Neural progenitor cell (in vitro differentiated cells): ENCODE measurements around the gene CLCN2. TPM values are rescaled to one million over a fixed set of nuclear protein-coding genes. Genes with fewer than 3 reads are reported as not detected.

Source experiments
- DNase-seq: peaks from one replicate; pipeline ENCODE4 v3.0.0-alpha.2; 2016; ENCODE audit warnings: low spot score
- H2AFZ ChIP-seq: fragments of 200-600 bp; sonication (generic); replicated peaks from 2 replicates; pipeline ENCODE4 v1.6.1; 2016; ENCODE audit warnings: antibody characterized with exemption
- H3F3A ChIP-seq: fragments of 200-600 bp; sonication (generic); 2 replicates; pipeline ENCODE4 v1.6.1; 2016; ENCODE audit warnings: antibody characterized with exemption, low read depth
- H3K27ac ChIP-seq: fragments of 200-600 bp; sonication (generic); 2 replicates; pipeline ENCODE4 v1.5.1; 2016; ENCODE audit warnings: mild to moderate bottlenecking
- H3K27me3 ChIP-seq: fragments of 200-600 bp; sonication (generic); 2 replicates; pipeline ENCODE4 v1.6.1; 2016; ENCODE audit warnings: mild to moderate bottlenecking, moderate library complexity
- H3K36me3 ChIP-seq: fragments of 200-600 bp; sonication (generic); 2 replicates; pipeline ENCODE4 v1.5.1; 2016
- H3K4me1 ChIP-seq: fragments of 200-600 bp; sonication (generic); 2 replicates; pipeline ENCODE4 v1.6.1; 2016; ENCODE audit warnings: mixed run types
- H3K4me2 ChIP-seq: fragments of 200-600 bp; sonication (generic); 2 replicates; pipeline ENCODE4 v1.6.1; 2016
- H3K4me3 ChIP-seq: fragments of 200-600 bp; sonication (generic); 2 replicates; pipeline ENCODE4 v1.5.1; 2016
- H3K79me2 ChIP-seq: fragments of 200-600 bp; sonication (generic); 2 replicates; pipeline ENCODE4 v1.6.1; 2016; ENCODE audit warnings: low read depth
- H3K9ac ChIP-seq: fragments of 200-600 bp; sonication (generic); 2 replicates; pipeline ENCODE4 v1.6.1; 2016
- H3K9me3 ChIP-seq: fragments of 200-600 bp; sonication (generic); 2 replicates; pipeline ENCODE4 v1.5.1; 2016; ENCODE audit warnings: low read depth
- H4K20me1 ChIP-seq: fragments of 200-600 bp; sonication (generic); 2 replicates; pipeline ENCODE4 v1.6.1; 2016; ENCODE audit warnings: low read depth
- H3K27ac Mint-ChIP-seq: 3 replicates; pipeline ENCODE4 v1.8.0; 2021; ENCODE audit warnings: mixed read lengths
- H3K27me3 Mint-ChIP-seq: 2 replicates; pipeline ENCODE4 v1.8.0; 2022; ENCODE audit warnings: low read depth, mild to moderate bottlenecking, inconsistent platforms, moderate library complexity, mixed read lengths; ENCODE audit not compliant: insufficient read depth
- H3K36me3 Mint-ChIP-seq: 3 replicates; pipeline ENCODE4 v1.8.0; 2021; ENCODE audit warnings: mixed read lengths
- H3K4me1 Mint-ChIP-seq: 3 replicates; pipeline ENCODE4 v1.8.0; 2021; ENCODE audit warnings: mixed read lengths
- H3K4me3 Mint-ChIP-seq: 3 replicates; pipeline ENCODE4 v1.8.0; 2021; ENCODE audit warnings: mild to moderate bottlenecking, moderate library complexity, mixed read lengths
- H3K9me3 Mint-ChIP-seq: 3 replicates; pipeline ENCODE4 v1.8.0; 2020; ENCODE audit warnings: mixed read lengths
- CTCF ChIP-seq: fragments of 200-600 bp; sonication (generic); IDR thresholded peaks from 2 replicates; pipeline ENCODE4 v1.5.1; 2017; ENCODE audit warnings: antibody characterized with exemption, mild to moderate bottlenecking
- EZH2 ChIP-seq: fragments of 200-600 bp; sonication (generic); IDR thresholded peaks from 2 replicates; pipeline ENCODE4 v1.6.1; 2017; ENCODE audit warnings: antibody characterized with exemption, mild to moderate bottlenecking, moderate library complexity
- EZH2phosphoT487 ChIP-seq: fragments of 200-600 bp; sonication (generic); IDR thresholded peaks from 2 replicates; pipeline ENCODE4 v1.6.1; 2017; ENCODE audit warnings: antibody characterized with exemption
- total RNA-seq: library from RNA; depleted of rRNA; stranded (reverse); fragments of >200 nt; gene quantifications from 2 replicates; pipeline ENCODE4 v1.2.3, GENCODE V29; 2015; ENCODE audit warnings: low replicate concordance

Gene CLCN2
- total RNA-seq, 1 donor from 2014 or later: 16.5 TPM

- H4K20me1 ChIP-seq: peaks cover 8% of the 10 kb centered on the region
These were observed 17.4 kb upstream of the CLCN2 start for GRCh38 chr3:184378651-184379357.

GRCh38 chr3:184377882-184378445 is 16.6 kb upstream of the CLCN2 start, which contains the start of gene THPO:
THPO (minus strand) TSS chr3:184378207; CDS start chr3:184376259, 1,948 bp downstream.
- Histone ChIP-seq H3K9me3 (no peaks in the 10 kb centered on the region), H3F3A (peaks cover 32% of the 10 kb centered on the region), H3K4me2 (peak within 1 kb of the TSS; percentile 72), H2AFZ (peak within 1 kb of the TSS; percentile 63), H3K4me1 (peaks cover 34% of the 10 kb centered on the region), H3K36me3 (no peaks in the 10 kb centered on the region), H3K4me3 (peak within 1 kb of the TSS; percentile 48), H4K20me1 (peaks cover 8% of the 10 kb centered on the region), H3K27ac (no peak within 1 kb of the TSS), H3K79me2 (no peaks in the 10 kb centered on the region), H3K9ac (no peak within 1 kb of the TSS), H3K27me3 (peaks cover 44% of the 10 kb centered on the region)
- Mint-ChIP-seq H3K9me3 (no peaks in the 10 kb centered on the region), H3K27ac (peak within 1 kb of the TSS; percentile 7), H3K36me3 (no peaks in the 10 kb centered on the region), H3K4me1 (peaks cover 24% of the 10 kb centered on the region), H3K27me3 (peaks cover 37% of the 10 kb centered on the region), H3K4me3 (peak within 1 kb of the TSS; percentile 85)
- TF ChIP-seq EZH2phosphoT487 (no peak), EZH2 (no peak), CTCF (no peak)
- peak; percentile 40 for DNase-seq

More at GRCh38 chr3:184378651-184379357, 17.4 kb upstream of the CLCN2 start:
- Histone ChIP-seq H3K9ac (no peak overlapping the region), H3K36me3 (no peaks in the 10 kb centered on the region), H2AFZ (no peak overlapping the region), H3F3A (peaks cover 32% of the 10 kb centered on the region), H3K4me1 (peaks cover 34% of the 10 kb centered on the region), H3K79me2 (no peaks in the 10 kb centered on the region), H3K27ac (no peak overlapping the region), H3K9me3 (no peaks in the 10 kb centered on the region), H3K27me3 (peaks cover 49% of the 10 kb centered on the region), H3K4me2 (peak overlapping the region; percentile 72), H3K4me3 (peak overlapping the region; percentile 48)
- Mint-ChIP-seq H3K27ac (peak overlapping the region; percentile 7), H3K4me1 (peaks cover 24% of the 10 kb centered on the region), H3K36me3 (no peaks in the 10 kb centered on the region), H3K27me3 (peaks cover 35% of the 10 kb centered on the region), H3K9me3 (no peaks in the 10 kb centered on the region), H3K4me3 (peak overlapping the region; percentile 85)
- no peak for TF ChIP-seq CTCF
- TF ChIP-seq EZH2: no peak
- no peak for TF ChIP-seq EZH2phosphoT487
- DNase-seq: no peak

- no peaks in the 10 kb centered on the region for H3K36me3 Mint-ChIP-seq
- peaks cover 38% of the 10 kb centered on the region for H3K27me3 Mint-ChIP-seq
- peaks cover 8% of the 10 kb centered on the region for H4K20me1 ChIP-seq
- no peaks in the 10 kb centered on the region for H3K9me3 ChIP-seq
- H2AFZ ChIP-seq: peak overlapping the region; percentile 63
- peaks cover 38% of the 10 kb centered on the region for H3K27me3 ChIP-seq
- no peaks in the 10 kb centered on the region for H3K79me2 ChIP-seq
- H3F3A ChIP-seq: peaks cover 30% of the 10 kb centered on the region
- no peaks in the 10 kb centered on the region for H3K9me3 Mint-ChIP-seq
- TF ChIP-seq CTCF: no peak
- TF ChIP-seq EZH2phosphoT487: no peak
- TF ChIP-seq EZH2: no peak
- peaks cover 30% of the 10 kb centered on the region for H3K4me1 Mint-ChIP-seq
- peaks cover 34% of the 10 kb centered on the region for H3K4me1 ChIP-seq
- no peak overlapping the region for H3K27ac ChIP-seq
- peak overlapping the region; percentile 35 for H3K4me3 Mint-ChIP-seq
- DNase-seq: no peak
- peak overlapping the region; percentile 21 for H3K4me3 ChIP-seq
- H3K36me3 ChIP-seq: no peaks in the 10 kb centered on the region
- peak overlapping the region; percentile 65 for H3K4me2 ChIP-seq
- no peak overlapping the region for H3K27ac Mint-ChIP-seq
- H3K9ac ChIP-seq: no peak overlapping the region
These were observed 16.0 kb upstream of the CLCN2 start for GRCh38 chr3:184377374-184377773.
